ENCODE data around the gene IL5. TPM values are rescaled to one million over a fixed set of nuclear protein-coding genes. Genes with fewer than 3 reads are reported as not detected.

IL5 gene
- total and polyA plus RNA-seq, 2 of the 13 experiments (the other 11 are each of a cell fraction or from before 2014, with no cell fraction given), result not detected

DNA sequence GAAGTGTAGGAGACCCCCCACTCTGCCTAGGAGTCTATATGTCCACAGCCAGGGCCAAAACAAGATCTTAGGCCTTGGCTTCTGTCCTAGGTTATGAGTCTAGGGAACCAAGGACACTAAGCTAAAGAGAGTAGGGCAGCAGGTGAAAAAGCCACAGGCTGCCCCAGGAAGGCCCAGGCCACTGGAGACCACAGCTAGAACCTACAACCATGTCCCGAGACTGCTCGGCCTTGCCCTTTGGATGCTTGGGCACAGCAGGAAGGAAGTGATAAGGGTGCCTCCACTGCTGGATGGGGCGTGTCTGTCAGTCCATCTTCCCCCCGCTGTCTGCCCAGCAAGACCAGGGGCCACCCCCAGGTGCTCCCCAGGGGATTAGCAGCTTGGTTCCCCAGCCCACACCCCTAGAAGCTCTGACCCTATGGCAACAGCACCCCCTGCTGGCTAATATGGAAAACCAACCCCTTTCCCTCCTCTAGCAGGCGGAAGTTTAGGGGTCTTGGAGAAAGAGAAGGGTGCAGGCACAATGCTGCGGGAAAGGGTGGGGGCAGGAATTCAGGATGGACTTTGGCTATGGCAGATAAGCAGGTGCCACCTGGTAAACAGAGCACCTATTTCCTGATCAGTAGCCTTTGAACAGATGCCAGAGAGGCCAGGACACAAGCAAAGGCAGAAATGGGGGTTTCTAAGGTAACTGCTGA is 42.2 kb downstream of the IL5 start (continued):
- TF ChIP-seq EP300 (IDR thresholded peaks at IDR 0.05; ENCODE audit: low read depth in 2 of 2, low read length in 2 of 2), result peak in 1 of 2 experiments; percentile 83; a peak in 1 of 4 replicates
- TF ChIP-seq EP300 (CRISPR knock-in tag; IDR thresholded peaks at IDR 0.05; ENCODE audit: borderline replicate concordance), result peak; percentile 78
- peak; percentile 84 for TF ChIP-seq PATZ1 (CRISPR knock-in tag; IDR thresholded peaks at IDR 0.05)
- no peak for TF ChIP-seq ZNF24 (IDR thresholded peaks at IDR 0.05)
- peak; percentile 85 for TF ChIP-seq GATA4 (IDR thresholded peaks at IDR 0.05; ENCODE audit: borderline replicate concordance, low read depth)
- TF ChIP-seq NCOR1 (IDR thresholded peaks at IDR 0.05; ENCODE audit: borderline replicate concordance, low read length), result peak; percentile 72
- TF ChIP-seq TRIM24 (CRISPR knock-in tag; IDR thresholded peaks at IDR 0.05), result peak; percentile 59; the same call in 1 of the 2 replicates
- no peak for TF ChIP-seq SOX6 (IDR thresholded peaks at IDR 0.05)
- peak; percentile 73 for TF ChIP-seq SOX6 (CRISPR knock-in tag; IDR thresholded peaks at IDR 0.05)
- peak; percentile 28; the same call in 1 of the 2 replicates for TF ChIP-seq KDM6A (CRISPR knock-in tag; IDR thresholded peaks at IDR 0.05; ENCODE audit: low read depth)
- peak; percentile 61; the same call in 1 of the 2 replicates for TF ChIP-seq ARID5B (CRISPR knock-in tag; IDR thresholded peaks at IDR 0.05)
- TF ChIP-seq MIER3 (CRISPR knock-in tag; IDR thresholded peaks at IDR 0.05; ENCODE audit: borderline replicate concordance), result no peak
- peak; percentile 86 for TF ChIP-seq BORCS8-MEF2B (CRISPR knock-in tag; IDR thresholded peaks at IDR 0.05)
- TF ChIP-seq ATF7 (IDR thresholded peaks at IDR 0.05), result no peak
- TF ChIP-seq ATF7 (CRISPR knock-in tag; IDR thresholded peaks at IDR 0.05), result no peak
- peak; percentile 95 for TF ChIP-seq PITX1 (CRISPR knock-in tag; IDR thresholded peaks at IDR 0.05)
- TF ChIP-seq ZNF34 (CRISPR knock-in tag; IDR thresholded peaks at IDR 0.05; ENCODE audit: borderline replicate concordance), result no peak
- TF ChIP-seq HOXA3 (CRISPR knock-in tag; IDR thresholded peaks at IDR 0.05), result peak; percentile 60; the same call in 1 of the 2 replicates
- TF ChIP-seq, protein P1, sequence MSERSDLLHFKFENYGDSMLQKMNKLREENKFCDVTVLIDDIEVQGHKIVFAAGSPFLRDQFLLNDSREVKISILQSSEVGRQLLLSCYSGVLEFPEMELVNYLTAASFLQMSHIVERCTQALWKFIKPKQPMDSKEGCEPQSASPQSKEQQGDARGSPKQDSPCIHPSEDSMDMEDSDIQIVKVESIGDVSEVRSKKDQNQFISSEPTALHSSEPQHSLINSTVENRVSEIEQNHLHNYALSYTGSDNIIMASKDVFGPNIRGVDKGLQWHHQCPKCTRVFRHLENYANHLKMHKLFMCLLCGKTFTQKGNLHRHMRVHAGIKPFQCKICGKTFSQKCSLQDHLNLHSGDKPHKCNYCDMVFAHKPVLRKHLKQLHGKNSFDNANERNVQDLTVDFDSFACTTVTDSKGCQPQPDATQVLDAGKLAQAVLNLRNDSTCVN (CRISPR knock-in tag; IDR thresholded peaks at IDR 0.05; ENCODE audit: borderline replicate concordance), result no peak
- TF ChIP-seq FIP1L1 (IDR thresholded peaks at IDR 0.05; ENCODE audit: borderline replicate concordance, insufficient read depth, low read depth, low read length), result no peak
- TF ChIP-seq NR2F2 (IDR thresholded peaks at IDR 0.05; ENCODE audit: borderline replicate concordance, low read depth), result 0 out of 2 replicates have a peak, but pooled peaks have one; percentile 68
- TF ChIP-seq NCOA1 (CRISPR knock-in tag; IDR thresholded peaks at IDR 0.05), result 0 out of 2 replicates have a peak, but pooled peaks have one; percentile 50

All from HepG2 (cell line).